HFF-Myc (cell line): ENCODE measurements around the gene RAB30.

Experiments
- DNase-seq: peaks from one replicate; pipeline ENCODE4 v3.0.0-alpha.2; 2011; ENCODE audit warnings: low read depth; ENCODE audit errors: extremely low read depth
- H3K4me3 ChIP-seq: replicated peaks from 2 replicates; pipeline ENCODE4 v1.5.1; 2011; ENCODE audit warnings: low read depth, mild to moderate bottlenecking, control low read depth, low read length
- TF ChIP-seq, protein P1 (sequence below): IDR thresholded peaks from 2 replicates; pipeline ENCODE4 v1.5.1; 2012; ENCODE audit warnings: mild to moderate bottlenecking, low read depth, low read length, control low read depth; ENCODE audit errors: missing control alignments

RAB30 gene

DNA sequence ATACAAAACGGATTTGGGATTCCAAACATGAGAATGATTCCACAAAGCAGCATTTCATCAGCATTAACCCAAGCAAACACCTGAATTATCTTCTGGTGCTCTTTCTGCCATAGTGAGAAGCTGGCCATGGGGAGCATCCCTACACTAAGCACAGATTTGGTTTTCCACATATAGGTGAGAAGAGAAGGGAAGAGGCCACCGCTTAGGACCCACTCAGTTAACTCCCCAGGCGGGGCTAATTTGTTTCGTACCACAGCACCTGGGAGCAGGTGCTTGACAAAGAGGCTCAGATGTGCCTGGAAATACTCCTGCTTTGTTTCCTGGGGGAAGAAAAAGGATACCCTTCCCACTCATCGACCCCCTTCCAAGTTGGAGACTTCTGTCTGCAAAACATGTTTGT lies 64.2 kb downstream of the RAB30 start:
- no peak for DNase-seq
- H3K4me3 ChIP-seq: no peak overlapping the region
- TF ChIP-seq, protein P1, sequence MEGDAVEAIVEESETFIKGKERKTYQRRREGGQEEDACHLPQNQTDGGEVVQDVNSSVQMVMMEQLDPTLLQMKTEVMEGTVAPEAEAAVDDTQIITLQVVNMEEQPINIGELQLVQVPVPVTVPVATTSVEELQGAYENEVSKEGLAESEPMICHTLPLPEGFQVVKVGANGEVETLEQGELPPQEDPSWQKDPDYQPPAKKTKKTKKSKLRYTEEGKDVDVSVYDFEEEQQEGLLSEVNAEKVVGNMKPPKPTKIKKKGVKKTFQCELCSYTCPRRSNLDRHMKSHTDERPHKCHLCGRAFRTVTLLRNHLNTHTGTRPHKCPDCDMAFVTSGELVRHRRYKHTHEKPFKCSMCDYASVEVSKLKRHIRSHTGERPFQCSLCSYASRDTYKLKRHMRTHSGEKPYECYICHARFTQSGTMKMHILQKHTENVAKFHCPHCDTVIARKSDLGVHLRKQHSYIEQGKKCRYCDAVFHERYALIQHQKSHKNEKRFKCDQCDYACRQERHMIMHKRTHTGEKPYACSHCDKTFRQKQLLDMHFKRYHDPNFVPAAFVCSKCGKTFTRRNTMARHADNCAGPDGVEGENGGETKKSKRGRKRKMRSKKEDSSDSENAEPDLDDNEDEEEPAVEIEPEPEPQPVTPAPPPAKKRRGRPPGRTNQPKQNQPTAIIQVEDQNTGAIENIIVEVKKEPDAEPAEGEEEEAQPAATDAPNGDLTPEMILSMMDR: no peak

DNA sequence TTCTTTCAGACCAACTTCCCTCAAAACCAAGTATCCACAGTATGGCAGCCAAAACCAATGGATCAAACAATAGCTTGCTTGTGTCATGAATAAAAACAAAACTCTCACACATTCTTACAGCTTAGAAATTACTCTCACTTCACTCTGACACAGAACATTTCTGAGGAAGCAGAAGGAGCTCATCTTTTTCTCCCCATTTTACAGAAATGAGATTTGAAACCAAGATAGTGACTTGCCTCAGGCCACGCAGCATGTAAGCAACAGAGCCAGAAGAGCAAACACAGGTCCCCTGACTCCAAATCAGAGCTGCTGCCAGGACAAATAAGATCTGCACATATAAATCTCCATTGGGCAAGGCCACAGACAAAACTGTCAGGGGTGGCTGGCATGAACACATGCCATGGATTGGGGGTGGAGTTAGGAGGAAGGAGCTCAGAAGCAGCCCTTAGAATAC lies 64.8 kb downstream of the RAB30 start:
- TF ChIP-seq, protein P1: no peak
- H3K4me3 ChIP-seq: no peak overlapping the region

DNA sequence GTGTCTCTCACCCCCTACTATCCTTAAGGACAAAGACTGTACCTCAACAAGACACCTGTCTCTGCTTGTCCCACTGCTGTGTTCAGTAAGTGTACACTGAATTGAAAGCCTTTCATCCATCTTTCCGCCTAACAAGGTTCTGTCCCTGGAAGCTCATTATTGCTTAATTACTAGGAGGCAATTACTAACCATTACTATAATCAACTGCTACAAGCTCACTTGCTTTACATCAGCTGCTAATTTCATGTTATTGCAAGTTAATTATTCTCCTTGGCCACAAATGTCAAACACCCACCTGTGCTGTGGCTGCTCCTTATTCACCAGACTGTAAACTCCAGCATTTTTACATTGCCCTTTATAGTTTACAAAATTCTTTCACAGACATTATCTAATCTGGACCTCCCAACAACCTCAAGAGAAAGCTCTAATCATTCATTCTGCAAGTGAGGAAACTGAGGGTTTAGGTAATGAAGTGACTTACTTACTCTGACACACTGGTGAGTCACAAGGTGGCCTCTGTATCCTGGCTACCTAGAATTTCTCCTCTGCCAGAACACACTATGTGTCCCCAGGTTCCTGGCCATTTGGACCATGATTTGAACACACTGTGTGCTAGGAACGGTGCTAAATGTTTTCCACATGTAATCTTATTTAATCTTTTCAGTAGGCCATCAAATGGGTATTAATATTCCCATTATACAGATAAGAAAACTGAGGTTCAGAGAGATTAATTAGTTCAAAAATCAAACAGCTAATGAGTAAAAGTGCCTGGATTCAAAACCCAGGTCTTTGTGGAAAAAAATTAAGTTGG lies 66.7 kb downstream of the RAB30 start:
- H3K4me3 ChIP-seq: no peak overlapping the region
- TF ChIP-seq, protein P1: no peak
- no peak for DNase-seq

More for the DNA sequence above, 64.8 kb downstream of the RAB30 start:
- DNase-seq: no peak

DNA sequence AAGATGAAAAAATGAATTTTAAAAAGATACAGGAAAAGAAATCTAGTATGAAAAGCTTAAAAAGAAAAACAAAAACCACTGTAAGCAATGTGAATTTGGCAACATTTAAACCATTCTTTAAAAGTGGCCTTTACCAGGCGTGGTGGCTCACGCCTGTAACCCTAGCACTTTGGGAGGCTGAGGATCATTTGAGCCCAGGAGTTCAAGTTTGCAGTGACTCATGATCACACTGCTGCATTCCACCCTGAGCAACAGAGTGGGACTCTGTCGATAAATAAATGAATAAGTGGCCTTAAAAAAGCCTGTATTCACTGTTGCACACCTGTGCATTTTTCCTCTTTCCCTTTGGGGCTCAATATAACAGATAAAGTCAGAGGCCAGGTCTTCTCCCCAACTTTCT lies 69.2 kb downstream of the RAB30 start:
- no peak for DNase-seq

DNA sequence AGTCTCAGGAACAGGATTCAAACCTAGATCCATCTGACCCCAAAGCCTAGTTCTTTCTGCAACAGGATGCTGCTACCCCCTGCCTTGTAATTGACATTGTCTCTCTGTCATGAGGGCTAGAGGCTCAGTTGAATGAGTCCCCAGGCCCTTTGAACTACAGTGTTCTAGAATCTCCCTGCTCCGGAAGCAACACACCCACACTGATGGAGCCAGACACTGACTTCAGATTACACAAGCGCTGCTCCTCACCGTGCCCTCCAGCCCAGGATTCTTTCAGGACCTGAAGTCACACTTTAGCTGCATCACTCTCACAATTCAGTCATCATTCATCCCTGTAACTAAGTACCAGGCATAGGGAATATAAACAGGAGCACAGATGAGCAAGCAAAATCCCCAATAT lies 69.6 kb downstream of the RAB30 start:
- no peak overlapping the region for H3K4me3 ChIP-seq
- TF ChIP-seq, protein P1: no peak
- no peak for DNase-seq

More for the DNA sequence above, 69.2 kb downstream of the RAB30 start:
- TF ChIP-seq, protein P1: no peak
- no peak overlapping the region for H3K4me3 ChIP-seq

DNA sequence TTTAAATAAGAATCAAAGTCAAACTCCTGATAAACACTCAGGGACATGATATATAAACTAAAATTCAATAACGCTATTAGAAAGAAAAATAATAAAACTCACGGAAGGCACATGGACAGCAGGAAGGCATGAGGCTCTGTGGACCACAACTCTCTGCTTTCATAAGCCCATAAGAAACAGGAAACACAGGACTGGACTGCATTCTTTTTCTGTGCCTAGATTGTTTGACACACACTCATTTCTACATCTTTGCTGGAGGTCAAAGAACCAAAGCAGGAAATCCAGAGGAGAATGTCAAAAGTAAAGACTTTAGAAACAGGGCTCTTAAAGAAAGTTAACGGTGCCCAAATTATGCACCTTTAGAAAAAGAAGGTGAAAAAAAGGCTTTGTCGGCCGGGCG lies 71.3 kb downstream of the RAB30 start:
- no peak for DNase-seq
- TF ChIP-seq, protein P1: no peak
- H3K4me3 ChIP-seq: no peak overlapping the region
